ENCODE results near the gene EID2B. TPM values are rescaled to one million over a fixed set of nuclear protein-coding genes. Genes with fewer than 3 reads are reported as not detected.

The EID2B gene
- total and polyA plus RNA-seq, 9 of the 15 experiments (the other 6 are each of a cell fraction or from before 2014, with no cell fraction given), result 2.8 to 8.8 (median 4.8) TPM

DNA sequence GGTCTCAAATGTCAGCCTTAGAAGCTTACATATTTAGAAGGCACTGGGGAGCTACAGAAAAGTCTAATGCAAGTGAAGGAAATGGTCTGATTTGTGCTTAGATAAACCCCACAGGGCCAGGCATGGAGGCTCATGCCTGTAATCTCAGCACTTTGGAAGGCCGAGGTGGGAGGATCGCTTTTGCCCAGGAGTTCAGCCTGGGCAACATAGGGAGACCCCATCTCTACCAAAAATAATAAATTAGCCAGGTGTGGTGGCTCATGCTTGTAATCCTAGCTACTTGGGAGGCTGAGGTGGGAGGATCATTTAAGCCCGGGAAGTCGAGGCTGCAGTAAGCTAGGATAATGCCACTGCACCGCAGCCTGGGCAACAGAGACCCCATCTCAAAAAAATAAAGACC lies 36.6 kb downstream of the EID2B start:
- BruUV-seq (replicated peaks), result no TSS peak
- H3K36me3 ChIP-seq (ENCODE audit: control insufficient read depth, insufficient read depth, low read length), result peaks cover 12% of the 10 kb centered on the region; the same call in 1 of the 3 replicates
- CTCF ChIA-PET (ENCODE audit: low intra/inter-chr PET ratio), result no interaction called here
- TF ChIP-seq, protein P1, sequence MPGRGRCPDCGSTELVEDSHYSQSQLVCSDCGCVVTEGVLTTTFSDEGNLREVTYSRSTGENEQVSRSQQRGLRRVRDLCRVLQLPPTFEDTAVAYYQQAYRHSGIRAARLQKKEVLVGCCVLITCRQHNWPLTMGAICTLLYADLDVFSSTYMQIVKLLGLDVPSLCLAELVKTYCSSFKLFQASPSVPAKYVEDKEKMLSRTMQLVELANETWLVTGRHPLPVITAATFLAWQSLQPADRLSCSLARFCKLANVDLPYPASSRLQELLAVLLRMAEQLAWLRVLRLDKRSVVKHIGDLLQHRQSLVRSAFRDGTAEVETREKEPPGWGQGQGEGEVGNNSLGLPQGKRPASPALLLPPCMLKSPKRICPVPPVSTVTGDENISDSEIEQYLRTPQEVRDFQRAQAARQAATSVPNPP (IDR thresholded peaks at IDR 0.05; ENCODE audit: borderline replicate concordance, insufficient read depth, insufficient read length), result no peak
- TF ChIP-seq, protein P2, sequence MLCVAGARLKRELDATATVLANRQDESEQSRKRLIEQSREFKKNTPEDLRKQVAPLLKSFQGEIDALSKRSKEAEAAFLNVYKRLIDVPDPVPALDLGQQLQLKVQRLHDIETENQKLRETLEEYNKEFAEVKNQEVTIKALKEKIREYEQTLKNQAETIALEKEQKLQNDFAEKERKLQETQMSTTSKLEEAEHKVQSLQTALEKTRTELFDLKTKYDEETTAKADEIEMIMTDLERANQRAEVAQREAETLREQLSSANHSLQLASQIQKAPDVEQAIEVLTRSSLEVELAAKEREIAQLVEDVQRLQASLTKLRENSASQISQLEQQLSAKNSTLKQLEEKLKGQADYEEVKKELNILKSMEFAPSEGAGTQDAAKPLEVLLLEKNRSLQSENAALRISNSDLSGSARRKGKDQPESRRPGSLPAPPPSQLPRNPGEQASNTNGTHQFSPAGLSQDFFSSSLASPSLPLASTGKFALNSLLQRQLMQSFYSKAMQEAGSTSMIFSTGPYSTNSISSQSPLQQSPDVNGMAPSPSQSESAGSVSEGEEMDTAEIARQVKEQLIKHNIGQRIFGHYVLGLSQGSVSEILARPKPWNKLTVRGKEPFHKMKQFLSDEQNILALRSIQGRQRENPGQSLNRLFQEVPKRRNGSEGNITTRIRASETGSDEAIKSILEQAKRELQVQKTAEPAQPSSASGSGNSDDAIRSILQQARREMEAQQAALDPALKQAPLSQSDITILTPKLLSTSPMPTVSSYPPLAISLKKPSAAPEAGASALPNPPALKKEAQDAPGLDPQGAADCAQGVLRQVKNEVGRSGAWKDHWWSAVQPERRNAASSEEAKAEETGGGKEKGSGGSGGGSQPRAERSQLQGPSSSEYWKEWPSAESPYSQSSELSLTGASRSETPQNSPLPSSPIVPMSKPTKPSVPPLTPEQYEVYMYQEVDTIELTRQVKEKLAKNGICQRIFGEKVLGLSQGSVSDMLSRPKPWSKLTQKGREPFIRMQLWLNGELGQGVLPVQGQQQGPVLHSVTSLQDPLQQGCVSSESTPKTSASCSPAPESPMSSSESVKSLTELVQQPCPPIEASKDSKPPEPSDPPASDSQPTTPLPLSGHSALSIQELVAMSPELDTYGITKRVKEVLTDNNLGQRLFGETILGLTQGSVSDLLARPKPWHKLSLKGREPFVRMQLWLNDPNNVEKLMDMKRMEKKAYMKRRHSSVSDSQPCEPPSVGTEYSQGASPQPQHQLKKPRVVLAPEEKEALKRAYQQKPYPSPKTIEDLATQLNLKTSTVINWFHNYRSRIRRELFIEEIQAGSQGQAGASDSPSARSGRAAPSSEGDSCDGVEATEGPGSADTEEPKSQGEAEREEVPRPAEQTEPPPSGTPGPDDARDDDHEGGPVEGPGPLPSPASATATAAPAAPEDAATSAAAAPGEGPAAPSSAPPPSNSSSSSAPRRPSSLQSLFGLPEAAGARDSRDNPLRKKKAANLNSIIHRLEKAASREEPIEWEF (CRISPR knock-in tag; IDR thresholded peaks at IDR 0.05), result no peak
- TF ChIP-seq POLR2AphosphoS5 (IDR thresholded peaks at IDR 0.05; ENCODE audit: control insufficient read depth, insufficient read depth, low read depth, low read length) (no peak), RB1 (IDR thresholded peaks at IDR 0.05; ENCODE audit: low read depth) (no peak), MAZ (CRISPR knock-in tag; conservative IDR thresholded peaks at IDR 0.05 in 1 of 2, IDR thresholded peaks at IDR 0.05 in 1 of 2) (no peak)
- TF ChIP-seq, protein P3, sequence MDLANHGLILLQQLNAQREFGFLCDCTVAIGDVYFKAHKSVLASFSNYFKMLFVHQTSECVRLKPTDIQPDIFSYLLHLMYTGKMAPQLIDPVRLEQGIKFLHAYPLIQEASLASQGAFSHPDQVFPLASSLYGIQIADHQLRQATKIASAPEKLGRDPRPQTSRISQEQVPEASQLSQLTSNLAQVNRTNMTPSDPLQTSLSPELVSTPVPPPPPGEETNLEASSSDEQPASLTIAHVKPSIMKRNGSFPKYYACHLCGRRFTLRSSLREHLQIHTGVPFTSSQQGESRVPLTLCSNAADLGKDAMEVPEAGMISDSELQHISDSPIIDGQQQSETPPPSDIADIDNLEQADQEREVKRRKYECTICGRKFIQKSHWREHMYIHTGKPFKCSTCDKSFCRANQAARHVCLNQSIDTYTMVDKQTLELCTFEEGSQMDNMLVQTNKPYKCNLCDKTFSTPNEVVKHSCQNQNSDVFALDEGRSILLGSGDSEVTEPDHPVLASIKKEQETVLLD (IDR thresholded peaks at IDR 0.05), result no peak
- TF ChIP-seq, protein P4, sequence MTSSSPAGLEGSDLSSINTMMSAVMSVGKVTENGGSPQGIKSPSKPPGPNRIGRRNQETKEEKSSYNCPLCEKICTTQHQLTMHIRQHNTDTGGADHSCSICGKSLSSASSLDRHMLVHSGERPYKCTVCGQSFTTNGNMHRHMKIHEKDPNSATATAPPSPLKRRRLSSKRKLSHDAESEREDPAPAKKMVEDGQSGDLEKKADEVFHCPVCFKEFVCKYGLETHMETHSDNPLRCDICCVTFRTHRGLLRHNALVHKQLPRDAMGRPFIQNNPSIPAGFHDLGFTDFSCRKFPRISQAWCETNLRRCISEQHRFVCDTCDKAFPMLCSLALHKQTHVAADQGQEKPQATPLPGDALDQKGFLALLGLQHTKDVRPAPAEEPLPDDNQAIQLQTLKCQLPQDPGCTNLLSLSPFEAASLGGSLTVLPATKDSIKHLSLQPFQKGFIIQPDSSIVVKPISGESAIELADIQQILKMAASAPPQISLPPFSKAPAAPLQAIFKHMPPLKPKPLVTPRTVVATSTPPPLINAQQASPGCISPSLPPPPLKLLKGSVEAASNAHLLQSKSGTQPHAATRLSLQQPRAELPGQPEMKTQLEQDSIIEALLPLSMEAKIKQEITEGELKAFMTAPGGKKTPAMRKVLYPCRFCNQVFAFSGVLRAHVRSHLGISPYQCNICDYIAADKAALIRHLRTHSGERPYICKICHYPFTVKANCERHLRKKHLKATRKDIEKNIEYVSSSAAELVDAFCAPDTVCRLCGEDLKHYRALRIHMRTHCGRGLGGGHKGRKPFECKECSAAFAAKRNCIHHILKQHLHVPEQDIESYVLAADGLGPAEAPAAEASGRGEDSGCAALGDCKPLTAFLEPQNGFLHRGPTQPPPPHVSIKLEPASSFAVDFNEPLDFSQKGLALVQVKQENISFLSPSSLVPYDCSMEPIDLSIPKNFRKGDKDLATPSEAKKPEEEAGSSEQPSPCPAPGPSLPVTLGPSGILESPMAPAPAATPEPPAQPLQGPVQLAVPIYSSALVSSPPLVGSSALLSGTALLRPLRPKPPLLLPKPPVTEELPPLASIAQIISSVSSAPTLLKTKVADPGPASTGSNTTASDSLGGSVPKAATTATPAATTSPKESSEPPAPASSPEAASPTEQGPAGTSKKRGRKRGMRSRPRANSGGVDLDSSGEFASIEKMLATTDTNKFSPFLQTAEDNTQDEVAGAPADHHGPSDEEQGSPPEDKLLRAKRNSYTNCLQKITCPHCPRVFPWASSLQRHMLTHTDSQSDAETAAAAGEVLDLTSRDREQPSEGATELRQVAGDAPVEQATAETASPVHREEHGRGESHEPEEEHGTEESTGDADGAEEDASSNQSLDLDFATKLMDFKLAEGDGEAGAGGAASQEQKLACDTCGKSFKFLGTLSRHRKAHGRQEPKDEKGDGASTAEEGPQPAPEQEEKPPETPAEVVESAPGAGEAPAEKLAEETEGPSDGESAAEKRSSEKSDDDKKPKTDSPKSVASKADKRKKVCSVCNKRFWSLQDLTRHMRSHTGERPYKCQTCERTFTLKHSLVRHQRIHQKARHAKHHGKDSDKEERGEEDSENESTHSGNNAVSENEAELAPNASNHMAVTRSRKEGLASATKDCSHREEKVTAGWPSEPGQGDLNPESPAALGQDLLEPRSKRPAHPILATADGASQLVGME (CRISPR knock-in tag; IDR thresholded peaks at IDR 0.05), result no peak

More for the DNA sequence above, 36.6 kb downstream of the EID2B start:
- Histone ChIP-seq H3K9me1 (ENCODE audit: control insufficient read depth, insufficient read depth, low read length) (no peaks in the 10 kb centered on the region), H3K4me2 (ENCODE audit: insufficient read depth, low read length) (no peak overlapping the region), H2AFZ (ENCODE audit: low read depth, low read length) (no peak overlapping the region), H3K4me1 (replicated peaks in 1 of 2; ENCODE audit: control insufficient read depth in 2 of 2, insufficient read depth in 2 of 2, low read length in 2 of 2) (peaks cover 6 to 20% of the 10 kb centered on the region in 2 experiments; a peak in 4 of 5 replicates), H4K20me1 (replicated peaks; ENCODE audit: control insufficient read depth, insufficient read depth, low read length) (no peaks in the 10 kb centered on the region), H3K27ac (ENCODE audit: extremely low read depth, low read depth, low read length) (no peak overlapping the region), H3K9ac (ENCODE audit: insufficient read depth in 1 of 2, low read depth in 2 of 2, low read length in 2 of 2) (no peak overlapping the region), H3K9me3 (replicated peaks; ENCODE audit: control insufficient read depth, insufficient read depth, low read depth, low read length) (no peaks in the 10 kb centered on the region), H3K79me2 (ENCODE audit: control insufficient read depth, insufficient read depth, low read length) (no peaks in the 10 kb centered on the region), H3K27me3 (ENCODE audit: control insufficient read depth in 2 of 2, insufficient read depth in 2 of 2, low read length in 2 of 2) (no peaks in the 10 kb centered on the region), H3K4me3 (no peak overlapping the region)
- intact Hi-C loops (cut with micrococcal nuclease) (loop anchor here (5.0 kb wide), 1 partner anchor 176 kb away; no protein-coding TSS in a partner anchor), in situ Hi-C loops (cut with MboI) (no loop called here)
- ATAC-seq (no peak), DNase-seq (ENCODE audit: extremely low read depth in 1 of 4, low spot score in 3 of 4) (no peak), FAIRE-seq (no peak)
- 16% methylated on average over 5 of the region's 5 CpGs for WGBS (ENCODE audit: insufficient coverage, low coverage, missing lambda C conversion rate)
- POLR2A ChIA-PET, result interaction anchor here (0.6 to 1.2 kb wide), 2 partner anchors 15 to 78 kb away, joined by 3 read pairs; partner anchors contain the start of gene TIMM50
